ENCODE measurements around the gene KIF22.
A peak's percentile ranks its signal among the peaks of the same experiment; 100 is the strongest.

- TF ChIP-seq CTCF (IDR thresholded peaks at IDR 0.05) (peak in 1 of 4 donors; percentile 7), POLR2A (IDR thresholded peaks at IDR 0.05) (no peak)
These were observed 52.3 kb downstream of the KIF22 start for GRCh38 chr16:29842732-29843346.

Measured in right lobe of liver (tissue), 4 donors.